H1 (cell line): ENCODE results near the gene EYA2. TPM values are rescaled to one million over a fixed set of nuclear protein-coding genes. Genes with fewer than 3 reads are reported as not detected.

Source experiments
- CTCF ChIA-PET: fragments of 300-600 bp; sonication (Branson Sonifier 250); formaldehyde crosslinking; loops from one replicate; lab custom pipeline; 2021; ENCODE audit not compliant: partially characterized antibody; lab: Charles Lee
- POLR2A ChIA-PET: fragments of 300-600 bp; sonication (Branson Sonifier 250); formaldehyde crosslinking; loops from one replicate; lab custom pipeline; 2021; ENCODE audit warnings: inconsistent platforms; ENCODE audit not compliant: partially characterized antibody; lab: Charles Lee
- DNase-seq, 2 experiments: peaks; one replicate each; pipeline versions ENCODE4 v3.0.0 to v3.0.0-alpha.2; 2010 to 2022; ENCODE audit warnings: low spot score in 2 of 2, low read depth in 1 of 2, mixed read lengths in 1 of 2
- FAIRE-seq: peaks from 2 replicates; lab custom pipeline; 2011; peaks lifted over from hg19 to GRCh38; lab: Jason Lieb, UNC
- H2AFZ ChIP-seq: 2 replicates; pipeline ENCODE4 v1.8.1; 2012; ENCODE audit warnings: low read length, inconsistent platforms
- H2AK5ac ChIP-seq: 2 replicates; pipeline ENCODE4 v1.6.1; 2013; ENCODE audit warnings: low read depth, low read length
- H2BK120ac ChIP-seq: replicated peaks from 2 replicates; pipeline ENCODE3; 2013; ENCODE audit warnings: low read depth, low read length, inconsistent platforms
- H2BK12ac ChIP-seq: 2 replicates; pipeline ENCODE4 v1.6.1; 2013; ENCODE audit warnings: low read depth, low read length
- H2BK15ac ChIP-seq: 2 replicates; pipeline ENCODE4 v1.6.1; 2013; ENCODE audit warnings: low read length
- H2BK20ac ChIP-seq: 2 replicates; pipeline ENCODE4 v1.6.1; 2013; ENCODE audit warnings: low read length
- H2BK5ac ChIP-seq: 2 replicates; pipeline ENCODE4 v1.6.1; 2013; ENCODE audit warnings: low read depth, low read length
- H3K14ac ChIP-seq: 2 replicates; pipeline ENCODE4 v1.6.1; 2013; ENCODE audit warnings: inconsistent platforms; ENCODE audit not compliant: insufficient read length
- H3K18ac ChIP-seq: 2 replicates; pipeline ENCODE4 v1.6.1; 2013; ENCODE audit warnings: low read length; ENCODE audit errors: extremely low read depth
- H3K23ac ChIP-seq: 2 replicates; pipeline ENCODE4 v1.6.1; 2013; ENCODE audit warnings: inconsistent platforms; ENCODE audit not compliant: insufficient read length
- H3K23me2 ChIP-seq: 2 replicates; pipeline ENCODE4 v1.6.1; 2013; ENCODE audit warnings: low read depth, low read length
- H3K27ac ChIP-seq: 2 replicates; pipeline ENCODE4 v1.6.1; 2011; ENCODE audit warnings: low read depth, low read length, inconsistent platforms
- H3K27me3 ChIP-seq, 4 experiments: replicated peaks in 1 of 4; 1 replicate in 1 of 4; 2 replicates in 3 of 4; pipeline versions ENCODE4 v1.6.1 to v1.8.1; 2011 to 2013; ENCODE audit warnings: low read length in 3 of 4, mild to moderate bottlenecking in 3 of 4, inconsistent platforms in 2 of 4, mixed read lengths in 2 of 4, moderate library complexity in 1 of 4; ENCODE audit not compliant: control insufficient read depth in 3 of 4, insufficient read depth in 3 of 4; ENCODE audit errors: extremely low read depth in 1 of 4
- H3K36me3 ChIP-seq, 4 experiments: 2 replicates each; pipeline versions ENCODE4 v1.6.1 to v1.8.1; 2011 to 2013; ENCODE audit warnings: mild to moderate bottlenecking in 4 of 4, low read length in 3 of 4, moderate library complexity in 2 of 4, control low read depth in 1 of 4, inconsistent platforms in 1 of 4; ENCODE audit not compliant: insufficient read depth in 4 of 4, control insufficient read depth in 2 of 4
- H3K4ac ChIP-seq: replicated peaks from 2 replicates; pipeline ENCODE3; 2013; ENCODE audit warnings: low read length, low read depth, mixed read lengths, inconsistent platforms; ENCODE audit not compliant: insufficient read length
- H3K4me1 ChIP-seq, 4 experiments: replicated peaks in 1 of 4; 1 replicate in 1 of 4; 2 replicates in 3 of 4; pipeline versions ENCODE4 v1.6.1 to v1.8.1; 2011 to 2013; ENCODE audit warnings: low read length in 3 of 4, inconsistent platforms in 2 of 4, mixed read lengths in 1 of 4; ENCODE audit not compliant: insufficient read depth in 4 of 4, control insufficient read depth in 3 of 4
- H3K4me2 ChIP-seq, 2 experiments: 2 replicates each; pipeline versions ENCODE4 v1.6.1 to v1.8.1; 2011 to 2013; ENCODE audit warnings: low read depth in 2 of 2, low read length in 2 of 2, control low read depth in 1 of 2, inconsistent platforms in 1 of 2, mild to moderate bottlenecking in 1 of 2; ENCODE audit not compliant: insufficient read depth in 1 of 2
- H3K4me3 ChIP-seq, 4 experiments: fragments of 200-600, 300-600 bp in 1 of 4; sonication (generic), shearing (Covaris generic), sonication (Bioruptor Twin) in 1 of 4; 2 replicates each; pipeline versions ENCODE4 v1.5.1 to v1.8.1; 2011 to 2016; ENCODE audit warnings: low read length in 4 of 4, low read depth in 3 of 4, control low read depth in 2 of 4, inconsistent platforms in 2 of 4, mild to moderate bottlenecking in 2 of 4, mixed read lengths in 1 of 4, moderate library complexity in 1 of 4; ENCODE audit not compliant: insufficient read depth in 2 of 4; ENCODE audit errors: extremely low read depth in 1 of 4
- H3K56ac ChIP-seq: replicated peaks from 2 replicates; pipeline ENCODE3; 2013; ENCODE audit warnings: low read depth, mild to moderate bottlenecking, mixed read lengths, low read length, inconsistent platforms; ENCODE audit not compliant: insufficient read length
- H3K79me1 ChIP-seq: 2 replicates; pipeline ENCODE4 v1.6.1; 2013; ENCODE audit warnings: low read depth, low read length, control low read depth
- H3K79me2 ChIP-seq, 2 experiments: 2 replicates each; pipeline versions ENCODE4 v1.6.1 to v1.8.1; 2012 to 2013; ENCODE audit warnings: low read length in 2 of 2, mild to moderate bottlenecking in 2 of 2, inconsistent platforms in 1 of 2; ENCODE audit not compliant: insufficient read depth in 2 of 2, control insufficient read depth in 1 of 2
- H3K9ac ChIP-seq, 4 experiments: replicated peaks in 1 of 4; 1 replicate in 1 of 4; 2 replicates in 3 of 4; pipeline versions ENCODE4 v1.6.1 to v1.8.1; 2011 to 2013; ENCODE audit warnings: low read depth in 3 of 4, low read length in 3 of 4, control low read depth in 2 of 4, mild to moderate bottlenecking in 2 of 4, moderate library complexity in 2 of 4, inconsistent platforms in 1 of 4; ENCODE audit errors: extremely low read depth in 1 of 4
- H3K9me3 ChIP-seq, 2 experiments: 2 replicates each; pipeline versions ENCODE4 v1.6.1 to v1.8.1; 2012 to 2013; ENCODE audit warnings: mild to moderate bottlenecking in 2 of 2, moderate library complexity in 2 of 2, control low read depth in 1 of 2, inconsistent platforms in 1 of 2, low read depth in 1 of 2, low read length in 1 of 2, mixed read lengths in 1 of 2; ENCODE audit not compliant: insufficient read depth in 2 of 2
- H4K20me1 ChIP-seq, 2 experiments: replicated peaks in 1 of 2; 2 replicates each; pipeline versions ENCODE3 to v1.8.1; 2011 to 2013; ENCODE audit warnings: inconsistent platforms in 2 of 2, low read length in 2 of 2, mild to moderate bottlenecking in 1 of 2; ENCODE audit not compliant: insufficient read depth in 2 of 2, control insufficient read depth in 1 of 2
- H4K5ac ChIP-seq: 2 replicates; pipeline ENCODE4 v1.6.1; 2013; ENCODE audit warnings: low read length, low read depth, mixed read lengths, inconsistent platforms; ENCODE audit not compliant: insufficient read length
- H4K8ac ChIP-seq: 2 replicates; pipeline ENCODE4 v1.8.0; 2013; ENCODE audit warnings: mild to moderate bottlenecking, moderate library complexity, low read length, inconsistent platforms; ENCODE audit not compliant: insufficient read depth; ENCODE audit errors: extremely low read depth
- H4K91ac ChIP-seq: replicated peaks from 2 replicates; pipeline ENCODE3; 2013; ENCODE audit warnings: low read length, mixed read lengths, inconsistent platforms; ENCODE audit not compliant: insufficient read length
- ATF3 ChIP-seq: IDR thresholded peaks from 2 replicates; pipeline ENCODE4 v1.6.1; 2011; ENCODE audit warnings: low read depth, mild to moderate bottlenecking, low read length; ENCODE audit not compliant: insufficient read depth
- HDAC6 ChIP-seq: IDR thresholded peaks from one replicate; pipeline ENCODE4 v1.7.1; 2012; ENCODE audit warnings: low read depth, mild to moderate bottlenecking, inconsistent platforms, low read length, moderate library complexity
- PHF8 ChIP-seq: fragments of 200-600 bp; sonication (generic); conservative IDR thresholded peaks from 2 replicates; pipeline ENCODE4 v1.7.1; 2012; ENCODE audit warnings: low read depth, mild to moderate bottlenecking, inconsistent platforms, low read length, moderate library complexity
- TEAD4 ChIP-seq: IDR thresholded peaks from 2 replicates; pipeline ENCODE4 v1.6.1; 2012; ENCODE audit warnings: low read depth, low read length, inconsistent platforms, mixed read lengths
- WGBS, 2 experiments: shearing (Covaris generic) in 1 of 2; methylation state at CpG; one replicate each; pipeline versions ENCODE4 v1.1.6 to v1.1.7; 2013 to 2015; ENCODE audit warnings: low lambda C conversion rate in 2 of 2, mixed read lengths in 2 of 2, inconsistent platforms in 1 of 2, low coverage in 1 of 2, missing lambda C conversion rate in 1 of 2; ENCODE audit not compliant: insufficient replicate concordance in 2 of 2, insufficient coverage in 1 of 2, insufficient read length in 1 of 2; ENCODE audit errors: extremely low coverage in 1 of 2, missing lambda C conversion rate in 1 of 2; 5-methylcytosine and 5-hydroxymethylcytosine counted together
- polyA plus RNA-seq, 7 experiments: library from polyadenylated mRNA; depleted of rRNA in 3 of 7; stranded (reverse) in 5 of 7; unstranded in 2 of 7; fragments of >200 nt in 5 of 7; fragments of 200-250 nt in 2 of 7; gene quantifications; 1 replicate in 5 of 7; 2 replicates in 1 of 7; 4 replicates in 1 of 7; pipeline versions ENCODE4 v1.2.1 to v1.2.3, GENCODE V29; 2011 to 2013; ENCODE audit warnings: missing spikeins in 2 of 7, mixed read lengths in 2 of 7
- total RNA-seq: library from RNA; stranded (reverse); fragmentation: NEBNext Ultra II Directional; extraction: Animal tissue kit (Norgen Biotek cat#: 25700); gene quantifications from 2 replicates; pipeline ENCODE4 v1.2.1, GENCODE V29; 2021

Gene EYA2
- total and polyA plus RNA-seq, 2 of the 8 experiments (the other 6 are each of a cell fraction or from before 2014, with no cell fraction given): 1.6 to 1.7 TPM

- no peak overlapping the region for H2BK15ac ChIP-seq
- CTCF ChIA-PET: no interaction called here
These were observed 163.6 kb downstream of the EYA2 start for GRCh38 chr20:47058236-47058635.

More at GRCh38 chr20:47058236-47058635, 163.6 kb downstream of the EYA2 start:
- Histone ChIP-seq H2BK120ac (no peak overlapping the region), H2BK12ac (no peak overlapping the region), H3K27me3 (no peaks in the 10 kb centered on the region), H3K56ac (no peak overlapping the region), H3K4me3 (no peak overlapping the region), H3K9me3 (no peaks in the 10 kb centered on the region), H4K20me1 (no peaks in the 10 kb centered on the region), H3K14ac (no peak overlapping the region), H3K4me1 (no peaks in the 10 kb centered on the region), H3K23me2 (peaks cover 1% of the 10 kb centered on the region; the same call in 1 of the 2 replicates), H2AK5ac (no peak overlapping the region), H4K91ac (no peak overlapping the region), H3K4me2 (no peak overlapping the region), H4K8ac (no peak overlapping the region), H3K23ac (no peak overlapping the region), H3K79me1 (no peaks in the 10 kb centered on the region), H3K18ac (no peak overlapping the region), H3K36me3 (no peaks in the 10 kb centered on the region), H2AFZ (no peak overlapping the region), H3K79me2 (no peaks in the 10 kb centered on the region), H3K27ac (no peak overlapping the region), H4K5ac (no peak overlapping the region), H2BK20ac (no peak overlapping the region), H3K4ac (no peak overlapping the region), H2BK5ac (no peak overlapping the region), H3K9ac (no peak overlapping the region)
- TF ChIP-seq ATF3 (no peak), HDAC6 (no peak), TEAD4 (no peak), PHF8 (no peak)
- FAIRE-seq: no peak
- POLR2A ChIA-PET: no interaction called here
- no peak for DNase-seq
- WGBS, 2 experiments: 81% methylated on average over 4 of the region's 4 CpGs; no CpG with 5 or more reads in 1 of the 2 experiments
